ENCODE results near the gene TDRKH.
A peak's percentile ranks its signal among the peaks of the same experiment; 100 is the strongest.
"Not testable (repeated sequence)": the region's sequence is repeated elsewhere in the genome, so short reads cannot be mapped to it uniquely, and the experiment has no call there.

TDRKH gene

DNA sequence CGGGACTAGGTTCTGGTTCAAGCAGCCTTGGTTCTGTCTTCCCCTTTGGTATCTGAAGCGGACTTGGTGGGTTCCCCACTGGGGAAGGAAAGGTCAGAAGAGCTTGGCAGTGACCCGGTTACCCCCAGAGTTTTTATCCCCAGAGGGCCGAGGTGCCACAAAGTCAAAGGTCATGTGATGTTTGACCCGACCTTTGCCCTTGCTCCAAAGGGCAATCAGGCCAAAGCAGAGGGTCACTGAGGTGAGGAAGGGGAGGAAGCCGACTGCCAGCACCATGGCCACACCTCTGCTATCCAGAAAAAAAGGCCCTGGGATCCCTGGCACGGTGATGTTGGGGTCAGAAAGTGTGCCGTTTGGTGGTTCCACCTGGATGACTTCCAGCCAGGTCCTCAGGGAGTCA, 10.5 kb upstream of the TDRKH start:
- no peak for DNase-seq

DNA sequence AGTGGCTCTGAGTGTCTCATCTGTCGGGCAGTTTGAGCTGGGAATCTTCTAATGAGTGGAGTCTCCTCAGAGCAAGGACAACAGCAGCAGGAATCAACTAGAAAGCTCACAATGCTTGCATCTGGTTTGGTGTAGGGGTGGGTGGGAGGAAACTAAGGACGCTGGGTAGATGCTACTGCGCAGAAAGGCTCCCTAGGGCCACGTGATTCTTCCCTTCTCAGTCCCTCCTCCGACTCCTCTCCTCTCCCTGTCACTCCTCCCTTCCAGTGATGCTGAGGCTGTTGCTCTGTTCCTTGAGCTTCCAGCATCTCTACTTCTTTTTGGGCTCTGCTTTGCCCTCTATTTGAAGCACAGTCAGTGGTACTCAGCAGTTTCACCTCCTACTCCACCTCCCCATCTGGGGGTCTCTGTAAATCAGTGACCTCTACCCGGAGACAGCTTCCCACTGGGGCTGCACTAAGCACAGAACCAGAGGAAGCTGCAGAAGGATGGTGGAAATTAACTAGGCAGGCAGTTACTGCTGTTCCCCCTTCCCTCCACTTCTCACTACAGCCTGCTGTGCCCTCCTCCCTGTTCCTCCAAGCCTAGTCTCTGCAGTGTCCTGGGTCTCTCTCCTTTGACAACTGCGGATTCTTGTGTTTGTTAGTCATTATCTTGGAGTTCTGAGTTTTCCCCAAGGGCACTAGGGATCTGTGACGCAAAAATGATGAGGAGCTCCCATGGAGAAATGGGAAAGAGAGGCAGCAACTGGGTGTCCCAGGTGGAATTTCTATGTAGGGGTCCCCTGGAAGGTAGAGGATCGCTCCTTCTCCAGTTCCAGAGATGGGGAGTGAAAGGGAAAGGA, 9.1 kb upstream of the TDRKH start:
- DNase-seq: no peak

DNA sequence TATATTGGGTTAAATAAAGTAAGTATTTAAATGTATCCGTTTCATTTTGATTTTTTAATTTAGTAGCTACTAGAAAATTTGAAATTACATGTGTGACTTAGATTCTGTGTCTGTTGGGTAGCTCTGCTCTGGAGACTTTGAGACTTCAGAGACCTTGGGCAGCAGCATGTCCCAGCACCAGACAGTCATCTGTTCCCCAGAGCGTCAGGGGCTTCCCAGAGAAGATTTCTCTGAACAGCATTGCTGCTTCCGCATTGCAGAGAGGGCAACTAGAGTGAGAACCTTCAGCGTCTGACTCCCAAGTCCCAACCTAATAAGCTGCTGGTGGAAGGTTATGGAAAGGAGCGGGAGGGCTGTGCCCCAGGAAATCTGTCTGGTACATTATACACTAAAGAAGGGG, 8.3 kb upstream of the TDRKH start:
- DNase-seq: no peak

DNA sequence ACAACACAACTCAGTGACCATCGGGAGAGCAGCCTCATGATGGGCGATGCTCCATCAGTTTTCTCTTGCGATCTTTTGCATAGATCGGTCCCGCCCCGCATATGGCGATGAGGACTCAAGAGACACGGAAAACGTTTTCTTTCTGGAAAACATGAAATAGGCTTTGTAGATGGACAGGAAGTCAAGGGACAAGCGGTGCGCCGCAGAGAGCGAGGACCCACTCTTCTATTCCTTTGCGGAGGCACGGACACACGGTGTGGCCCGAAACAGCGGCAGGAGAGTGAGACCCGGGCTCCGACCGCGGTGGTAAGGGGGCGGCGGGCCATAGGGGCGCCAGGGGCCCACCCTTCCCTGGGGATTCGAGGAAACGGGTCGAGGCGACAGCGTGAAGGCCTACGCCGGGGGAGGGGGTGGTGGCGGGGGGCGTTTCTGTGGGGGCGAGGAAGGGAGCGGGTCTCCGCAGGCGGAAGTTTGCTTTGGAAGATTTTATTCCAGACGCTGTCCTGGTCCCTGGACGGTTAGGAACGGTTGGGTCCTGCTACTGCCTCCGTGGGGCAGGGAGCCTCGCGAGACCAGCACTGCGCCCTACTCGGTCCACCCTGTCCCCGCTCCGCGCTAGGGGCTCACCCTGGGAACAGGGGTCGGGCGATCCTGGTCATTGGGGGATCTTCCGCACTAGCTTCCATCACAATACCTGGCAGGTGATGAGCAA, 796 bp upstream of the TDRKH start:
- DNase-seq: no peak

DNA sequence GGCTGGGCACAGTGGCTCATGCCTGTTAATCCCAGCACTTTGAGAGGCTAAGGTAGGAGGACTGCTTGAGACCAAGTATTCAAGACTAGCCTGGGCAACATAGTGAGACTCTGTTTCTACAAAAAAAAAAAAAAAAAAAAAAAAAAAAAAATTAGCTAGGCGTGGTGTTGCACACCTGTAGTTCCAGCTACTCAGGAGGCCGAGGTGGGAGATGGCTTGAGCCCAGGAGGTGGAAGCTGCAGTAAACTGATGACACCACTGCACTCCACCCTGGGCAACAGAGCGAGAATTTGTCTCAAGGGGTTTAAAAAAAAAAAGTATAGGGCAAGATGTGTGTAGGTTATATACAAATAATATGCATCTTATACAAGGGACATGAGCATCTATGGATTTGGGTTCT, 2.6 kb downstream of the TDRKH start:
- no peak for DNase-seq

DNA sequence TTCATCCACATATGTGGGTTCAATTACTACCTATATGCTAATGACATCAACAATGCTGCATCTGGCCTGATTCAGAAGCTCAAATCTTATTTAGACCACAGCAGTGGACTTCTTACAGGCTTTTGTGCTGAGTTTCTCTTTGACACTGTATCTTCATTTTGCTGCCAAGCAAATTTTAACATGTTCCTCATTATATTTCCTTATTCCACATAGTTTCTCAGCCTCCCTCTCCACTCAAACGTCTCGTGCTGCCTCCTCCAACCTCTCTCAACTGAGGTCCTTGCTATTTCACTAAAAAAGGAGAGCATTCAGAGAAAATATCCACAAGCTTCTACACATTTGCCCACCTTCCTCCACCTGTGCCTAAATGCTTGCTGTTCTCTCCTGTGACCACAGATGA, 6.5 kb downstream of the TDRKH start:
- DNase-seq: no peak

DNA sequence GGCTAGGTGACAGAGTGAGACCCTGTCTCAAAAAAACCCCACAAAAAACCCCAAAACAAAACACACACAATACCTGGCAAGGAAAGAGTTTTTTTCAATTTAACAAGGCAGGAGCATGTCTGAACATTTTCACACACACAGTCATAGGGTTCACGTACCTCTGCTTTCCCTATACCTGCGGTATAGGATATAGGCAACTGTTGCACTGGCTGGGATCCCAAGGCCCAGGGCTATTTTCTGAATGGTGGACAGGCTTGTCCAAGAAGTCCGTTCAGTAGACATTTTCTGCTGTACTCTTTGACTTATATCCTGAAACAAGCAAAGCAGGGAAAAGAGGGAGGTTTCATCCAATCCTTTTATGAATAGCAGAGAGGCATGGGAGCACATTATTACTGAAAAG, 7.6 kb downstream of the TDRKH start:
- DNase-seq: no peak

DNA sequence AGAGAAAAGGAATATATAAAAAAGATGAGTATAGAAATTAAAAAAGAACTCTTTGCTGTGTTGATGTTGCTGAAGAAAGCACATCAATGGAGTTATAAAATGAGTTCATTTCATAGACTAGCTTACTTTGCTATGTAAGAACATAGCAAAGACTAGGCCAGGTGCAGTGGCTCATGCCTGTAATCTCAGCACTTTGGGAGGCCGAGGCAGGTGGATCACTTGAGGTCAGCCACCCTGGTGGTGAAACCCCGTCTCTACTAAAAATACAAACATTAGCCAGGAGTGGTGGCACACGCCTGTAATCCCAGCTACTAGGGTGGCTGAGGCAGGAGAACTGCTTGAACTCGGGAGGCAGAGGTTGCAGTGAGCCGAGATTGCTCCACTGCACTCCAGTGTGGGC, 8.3 kb downstream of the TDRKH start:
- DNase-seq: not testable (repeated sequence)

DNA sequence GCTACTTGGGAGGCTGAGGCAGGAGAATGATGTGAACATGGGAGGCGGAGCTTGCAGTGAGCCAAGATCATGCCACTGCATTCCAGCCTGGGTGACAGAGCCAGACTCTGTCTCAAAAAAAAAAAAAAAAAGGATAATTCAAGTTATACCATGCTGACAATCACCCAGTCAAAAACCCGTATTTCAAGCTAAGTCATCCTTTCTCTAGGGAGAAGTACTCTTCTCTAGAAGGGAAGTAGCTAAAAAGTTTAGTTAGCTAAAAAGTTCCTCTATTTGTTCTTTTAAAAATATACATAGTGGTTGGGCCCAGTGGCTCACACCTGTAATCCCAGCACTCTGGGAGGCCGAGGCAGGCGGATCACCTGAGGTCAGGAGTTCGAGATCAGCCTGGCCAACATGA, 9.6 kb downstream of the TDRKH start:
- DNase-seq: not testable (repeated sequence)

DNA sequence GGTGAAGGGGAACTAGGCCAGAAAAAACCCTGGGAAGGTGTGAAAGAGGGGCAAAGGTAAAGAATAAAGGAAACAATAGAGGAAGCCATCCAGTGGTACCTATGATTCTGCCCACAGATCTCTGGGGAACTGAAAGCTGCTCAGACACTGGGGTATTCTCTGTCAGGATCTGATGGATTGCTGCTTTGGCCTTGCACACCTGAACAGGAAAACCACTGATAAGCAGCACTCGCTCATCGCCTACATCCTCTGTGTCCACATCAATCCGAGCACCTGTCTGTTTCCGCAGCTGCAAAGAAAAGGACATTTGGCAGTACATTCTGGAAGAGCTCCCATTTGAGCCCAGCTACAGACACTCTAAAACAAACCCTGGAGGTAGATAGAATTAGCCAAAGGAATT, 10.4 kb downstream of the TDRKH start:
- no peak for DNase-seq

DNA sequence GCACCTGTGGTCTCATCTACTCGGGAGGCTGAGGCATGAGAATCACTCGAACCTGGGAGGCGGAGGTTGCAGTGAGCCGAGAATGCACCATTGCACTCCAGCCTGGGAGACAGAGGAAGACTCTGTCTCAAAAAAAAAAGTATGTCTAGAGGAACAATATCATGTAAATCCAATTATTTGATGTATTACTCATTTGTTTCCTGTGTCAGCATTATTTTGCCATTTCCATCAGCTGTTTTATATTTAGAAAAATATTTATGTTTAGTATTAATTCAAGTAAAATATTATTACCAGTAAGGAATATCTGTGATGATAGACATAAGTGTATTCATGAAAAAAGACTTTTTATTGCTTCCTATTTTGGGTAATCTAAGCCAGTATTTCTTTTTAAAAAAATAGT, 13.0 kb downstream of the TDRKH start:
- DNase-seq: no peak

DNA sequence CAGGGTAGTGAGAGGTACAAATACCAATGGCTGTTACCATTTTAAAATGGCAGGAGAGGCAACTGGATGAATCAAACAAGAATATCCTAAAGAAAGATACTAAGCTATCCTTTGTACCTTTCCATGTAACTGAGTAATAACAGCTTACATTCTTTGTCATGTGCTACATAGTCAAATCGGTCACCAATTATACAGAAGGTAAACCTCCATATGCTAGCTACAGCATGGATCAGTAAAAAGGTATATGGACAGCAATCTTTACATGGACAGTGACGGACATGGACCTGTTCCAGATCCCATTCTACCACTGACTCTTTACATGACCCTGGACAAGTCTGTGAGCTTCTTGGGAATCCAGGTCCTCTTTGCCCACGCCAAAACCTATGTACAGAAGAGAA, 13.6 kb downstream of the TDRKH start:
- DNase-seq: no peak

DNA sequence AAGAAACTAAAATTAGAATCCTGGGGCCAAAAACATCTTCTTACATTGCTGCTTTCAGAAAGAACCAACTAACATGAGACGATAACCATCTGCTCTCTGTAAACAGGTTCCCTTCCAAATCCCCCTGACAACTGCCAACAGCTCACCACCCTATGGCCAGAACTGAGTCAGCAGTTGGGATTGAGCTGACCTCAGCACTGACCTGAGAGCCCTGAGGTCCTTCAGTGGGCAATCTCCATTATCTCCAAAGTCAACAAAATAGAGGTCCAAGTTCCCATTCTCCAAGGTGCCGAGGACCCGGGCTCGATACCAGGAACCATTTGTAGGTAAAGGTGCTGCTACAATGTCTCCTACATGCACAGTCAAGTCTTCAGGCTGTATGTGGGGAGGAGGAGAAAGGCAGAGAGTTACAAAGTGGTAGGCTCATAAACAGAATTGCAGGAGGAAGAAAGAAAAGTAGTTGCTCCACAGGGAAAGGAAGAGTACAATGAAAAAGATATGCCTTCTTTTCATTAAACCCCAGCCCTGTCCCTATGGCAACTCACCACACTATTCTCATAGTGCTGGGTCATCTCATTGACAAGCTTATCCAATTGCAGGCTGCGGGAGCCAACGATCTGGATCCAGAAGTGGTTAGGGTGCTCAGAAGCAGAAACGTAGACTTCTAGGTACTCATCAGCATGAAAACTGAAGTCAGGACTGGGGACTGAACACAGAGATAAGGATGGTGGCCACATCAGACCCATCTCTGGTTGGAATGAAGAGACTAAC, 14.2 kb downstream of the TDRKH start:
- no peak for DNase-seq

DNA sequence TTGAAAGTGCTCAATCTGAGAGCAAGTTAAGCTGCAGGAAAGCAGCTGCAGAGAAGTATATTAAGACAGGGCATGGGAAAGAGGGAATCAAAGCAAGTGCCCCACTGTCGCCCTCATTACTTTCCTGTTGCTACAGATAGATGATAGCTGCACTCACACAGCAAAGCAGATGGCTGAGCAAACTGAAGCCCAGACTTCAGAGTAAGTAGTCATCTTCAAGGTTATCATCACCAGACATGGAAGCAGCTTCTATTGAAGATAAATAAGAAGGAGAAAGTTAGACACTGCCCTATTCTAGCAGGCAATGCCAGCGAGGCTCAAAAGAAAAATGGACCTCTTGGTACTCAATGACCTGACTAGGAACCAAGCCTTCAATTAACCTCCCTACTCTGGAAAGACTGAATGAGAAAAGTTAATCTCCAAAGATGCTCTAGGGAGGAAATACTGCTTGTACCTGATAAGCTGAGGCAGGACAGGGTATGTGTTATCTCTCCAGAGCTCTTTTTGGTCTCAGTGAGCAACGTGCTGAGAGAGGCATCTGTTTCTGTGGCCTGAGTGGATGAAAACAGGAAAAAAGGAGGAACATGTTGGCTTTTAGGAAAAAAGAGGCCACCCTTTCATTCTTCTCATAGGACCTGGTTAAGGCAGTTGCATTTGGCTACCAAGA, 15.9 kb downstream of the TDRKH start:
- DNase-seq: no peak

DNA sequence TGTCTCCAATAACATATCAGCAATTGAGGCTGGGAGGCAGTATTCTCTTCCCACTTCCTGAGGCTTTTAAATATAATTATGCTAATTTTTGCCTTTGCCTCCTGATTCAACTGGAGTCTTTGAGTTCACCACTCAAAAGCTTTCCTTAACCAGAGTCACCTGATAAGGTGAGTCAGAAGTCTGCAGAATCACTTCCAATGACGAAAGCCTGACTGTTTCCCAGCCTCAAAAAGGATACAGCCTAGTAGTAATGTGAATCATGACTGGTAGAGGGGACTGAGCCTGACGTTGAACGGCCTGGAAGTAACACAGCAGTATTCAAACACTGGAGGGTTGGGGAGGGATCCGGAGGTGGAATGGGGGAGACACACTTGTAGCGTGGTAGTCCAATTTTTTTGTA, 16.6 kb downstream of the TDRKH start:
- DNase-seq: no peak

DNA sequence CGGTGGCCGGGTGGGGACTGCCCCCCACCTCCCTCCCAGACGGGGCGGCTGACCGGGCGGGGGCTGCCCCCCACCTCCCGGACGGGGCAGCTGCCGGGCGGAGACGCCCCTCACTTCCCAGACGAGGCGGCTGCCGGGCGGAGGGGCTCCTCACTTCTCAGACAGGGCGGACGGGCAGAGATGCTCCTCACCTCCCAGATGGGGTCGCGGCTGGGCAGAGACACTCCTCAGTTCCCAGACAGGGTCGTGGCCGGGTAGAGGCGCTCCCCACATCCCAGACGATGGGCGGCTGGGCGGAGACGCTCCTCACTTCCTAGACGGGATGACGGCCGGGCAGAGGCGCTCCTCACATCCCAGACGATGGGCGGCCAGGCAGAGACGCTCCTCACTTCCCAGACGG, 21.0 kb downstream of the TDRKH start:
- not testable (repeated sequence) for DNase-seq

DNA sequence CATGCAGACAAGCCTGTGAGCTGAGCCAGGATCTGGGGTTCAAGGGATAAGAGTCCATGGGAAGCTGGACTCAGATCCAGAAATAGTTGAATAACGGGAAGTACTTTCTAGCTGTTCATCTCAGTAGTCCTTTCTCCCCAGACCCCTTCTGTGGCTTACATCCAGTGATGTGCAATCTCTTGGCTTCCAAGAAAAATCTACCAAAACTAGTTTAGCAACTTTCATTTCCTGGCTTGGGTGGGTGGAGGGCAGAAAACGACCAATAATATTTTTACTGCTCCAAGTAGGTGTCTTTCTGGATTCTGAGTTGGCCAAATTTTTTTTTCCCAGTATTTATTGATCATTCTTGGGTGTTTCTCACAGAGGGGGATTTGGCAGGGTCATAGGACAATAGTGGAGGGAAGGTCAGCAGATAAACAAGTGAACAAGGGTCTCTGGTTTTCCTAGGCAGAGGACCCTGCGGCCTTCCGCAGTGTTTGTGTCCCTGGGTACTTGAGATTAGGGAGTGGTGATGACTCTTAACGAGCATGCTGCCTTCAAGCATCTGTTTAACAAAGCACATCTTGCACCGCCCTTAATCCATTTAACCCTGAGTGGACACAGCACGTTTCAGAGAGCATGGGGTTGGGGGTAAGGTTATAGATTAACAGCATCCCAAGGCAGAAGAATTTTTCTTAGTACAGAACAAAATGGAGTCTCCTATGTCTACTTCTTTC, 21.8 kb downstream of the TDRKH start:
- DNase-seq: not testable (repeated sequence)

DNA sequence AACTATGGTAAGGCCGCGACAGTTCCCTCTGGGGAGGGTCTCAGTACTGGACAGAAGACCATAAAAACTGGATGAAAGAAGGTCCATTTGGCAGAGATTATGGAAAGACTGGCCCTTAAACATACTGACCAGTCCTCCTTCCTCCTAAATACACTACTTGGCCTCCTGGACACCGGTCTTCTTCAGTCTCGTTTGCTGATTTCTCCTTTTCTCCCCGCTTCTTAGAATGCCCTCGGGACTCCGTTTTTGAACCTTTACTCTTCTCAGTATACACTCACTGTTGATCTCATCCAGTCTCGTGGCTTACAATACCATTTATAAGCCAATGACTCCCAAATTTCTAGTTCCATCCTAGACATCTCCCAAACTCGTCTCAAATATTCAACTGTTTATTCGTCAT, 26.3 kb downstream of the TDRKH start:
- DNase-seq: no peak

DNA sequence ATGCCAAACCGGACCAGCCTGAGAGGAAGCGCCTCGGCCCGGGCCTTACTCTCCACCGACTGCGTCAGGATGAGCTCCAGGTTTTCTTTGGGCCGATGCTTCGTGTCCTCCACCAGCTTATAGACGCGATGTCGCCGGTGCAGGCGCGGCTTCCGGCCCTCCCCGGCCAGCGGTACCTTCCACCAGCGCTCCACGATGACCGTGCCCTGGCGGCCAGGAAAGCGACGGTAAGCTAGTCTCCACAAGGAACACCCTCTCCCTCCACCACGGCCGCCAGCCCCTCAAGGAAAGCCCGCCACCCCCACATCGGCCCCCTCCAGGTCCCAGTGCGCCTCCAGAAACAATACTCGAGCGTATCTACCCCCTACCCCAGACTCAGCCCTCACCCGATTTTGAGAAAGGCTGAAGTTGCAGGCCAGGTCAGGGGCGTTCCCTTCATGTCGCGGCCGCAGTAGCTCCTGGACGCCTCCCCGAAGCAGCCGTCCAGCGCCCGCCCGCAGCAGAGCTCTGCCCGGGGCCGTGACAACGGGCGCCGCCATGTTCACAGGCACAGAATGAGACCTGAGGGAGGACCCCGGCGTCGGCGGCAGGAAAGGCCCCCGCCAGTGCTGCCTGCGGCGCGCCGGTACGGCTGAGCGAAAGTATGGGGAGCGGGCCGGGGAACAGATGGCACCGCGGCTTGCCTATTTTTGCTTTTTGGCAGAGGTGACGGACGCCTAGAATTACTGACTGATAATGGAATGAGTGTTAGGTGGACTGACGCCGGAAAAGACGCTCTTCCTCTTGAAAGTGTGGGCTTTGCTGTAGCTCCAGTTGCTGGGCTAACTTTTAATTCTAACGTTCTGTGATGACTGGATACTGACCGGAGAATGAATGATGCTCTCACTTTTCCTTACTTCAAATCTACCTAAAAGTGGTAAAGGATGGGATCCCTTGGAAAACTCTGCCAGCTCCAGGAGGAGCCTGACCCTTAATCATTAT, 27.1 kb downstream of the TDRKH start, which contains the start of gene MRPL9:
Gene MRPL9, minus strand, starts transcription at position 556 of the 981 bp plus-strand sequence. Its CDS starts 17 bp downstream, at position 539.
- peak; percentile 84 for DNase-seq

DNA sequence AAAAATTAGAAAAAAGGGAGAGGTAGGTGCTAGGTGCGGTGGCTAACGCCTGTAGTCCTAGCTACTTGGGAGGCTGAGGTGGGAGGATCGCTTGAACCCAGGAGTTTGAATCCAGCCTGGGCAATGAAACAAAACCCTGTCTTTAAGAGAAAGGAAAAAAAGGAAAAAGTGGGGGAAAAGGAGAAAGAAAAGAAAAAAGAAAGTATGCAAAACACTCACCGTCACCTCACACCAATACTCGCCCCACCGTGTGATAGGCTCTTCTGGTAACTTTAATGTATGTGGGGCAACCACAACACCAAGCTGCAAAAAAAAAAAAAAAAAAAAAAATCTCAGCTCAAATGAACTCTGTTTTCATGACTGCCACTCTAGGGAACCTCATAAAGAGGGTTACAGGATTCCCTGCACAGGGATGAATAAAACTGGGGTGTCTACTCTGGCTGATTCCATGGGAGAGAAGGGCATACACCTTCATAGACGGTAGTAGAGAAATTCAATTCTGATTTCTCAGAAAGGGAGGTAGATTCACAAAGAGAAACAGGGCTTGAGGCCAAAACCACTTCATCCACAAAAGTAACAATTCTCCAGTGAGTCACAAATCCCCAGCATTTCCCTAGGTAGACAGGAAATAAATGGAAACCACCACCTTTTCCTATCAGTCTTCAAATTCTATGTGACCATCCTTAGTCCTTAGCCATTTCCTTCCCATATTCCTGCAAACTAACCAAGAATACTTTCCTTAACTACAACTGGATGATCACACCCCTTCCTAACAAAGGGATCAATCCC, 29.5 kb downstream of the TDRKH start:
- DNase-seq: no peak
